Measurements from ENCODE around the gene VSTM2L.

Gene VSTM2L

GRCh38 chr20:37920270-37920669 is 17.3 kb downstream of the VSTM2L start:
- DNase-seq = no peak

DNA sequence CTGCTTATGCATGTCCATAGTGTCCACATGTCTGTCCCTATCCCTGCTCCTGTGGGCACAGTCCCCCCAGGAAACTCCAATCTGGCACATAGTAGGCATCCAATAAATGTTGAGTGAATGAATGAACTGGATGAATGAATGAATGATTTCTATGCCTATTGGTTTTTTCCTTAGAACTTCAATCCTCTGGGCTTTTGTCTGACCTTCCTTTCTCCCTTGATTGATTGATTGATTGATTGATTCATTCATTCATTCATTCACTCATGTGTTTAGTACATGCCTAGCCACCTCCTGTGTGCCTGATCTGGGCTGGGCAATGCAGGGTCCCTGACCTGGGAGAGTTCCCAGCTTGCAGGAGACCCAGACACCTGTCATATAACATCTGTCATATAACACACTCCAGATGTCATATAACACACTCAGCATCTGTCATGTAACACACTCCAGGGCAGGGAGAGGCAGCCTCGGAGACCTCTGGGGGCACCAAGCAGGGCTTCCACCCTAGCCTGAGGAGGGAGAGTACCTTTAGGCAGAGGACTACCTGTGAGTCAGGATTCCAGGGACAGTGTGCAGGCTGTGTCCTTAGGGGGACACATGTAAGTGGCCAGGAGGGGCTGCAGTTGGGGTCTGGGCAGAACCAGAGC is 17.9 kb downstream of the VSTM2L start:
- DNase-seq = no peak

DNA sequence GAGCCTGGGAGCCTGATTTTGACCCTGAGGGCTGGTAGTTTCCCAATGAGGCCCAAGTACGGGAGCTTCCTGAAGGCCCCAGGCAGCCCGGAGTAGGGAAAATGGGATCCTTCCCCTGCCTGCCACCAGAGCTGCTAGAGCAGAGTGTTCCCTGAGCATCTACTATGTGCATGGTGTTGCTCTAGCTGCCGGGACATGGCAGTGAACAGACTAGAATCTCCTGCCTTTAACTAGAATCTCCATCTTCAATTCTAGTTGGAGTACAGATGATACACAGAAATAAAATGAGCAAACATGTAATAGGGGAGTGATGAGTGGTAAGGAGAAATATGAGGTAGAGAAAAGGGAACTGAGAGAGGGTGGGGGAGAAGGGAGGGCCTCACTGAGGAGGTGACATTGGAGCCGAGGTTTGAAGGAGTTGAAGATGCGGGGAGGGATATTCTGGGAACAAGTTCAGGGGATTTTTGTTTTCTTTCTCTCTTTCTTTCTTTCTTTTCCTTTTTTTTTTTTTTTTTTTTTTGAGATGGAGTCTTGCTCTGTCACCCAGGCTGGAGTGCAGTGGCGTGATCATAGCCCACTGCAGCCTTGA is 18.5 kb downstream of the VSTM2L start:
- DNase-seq = no peak

DNA sequence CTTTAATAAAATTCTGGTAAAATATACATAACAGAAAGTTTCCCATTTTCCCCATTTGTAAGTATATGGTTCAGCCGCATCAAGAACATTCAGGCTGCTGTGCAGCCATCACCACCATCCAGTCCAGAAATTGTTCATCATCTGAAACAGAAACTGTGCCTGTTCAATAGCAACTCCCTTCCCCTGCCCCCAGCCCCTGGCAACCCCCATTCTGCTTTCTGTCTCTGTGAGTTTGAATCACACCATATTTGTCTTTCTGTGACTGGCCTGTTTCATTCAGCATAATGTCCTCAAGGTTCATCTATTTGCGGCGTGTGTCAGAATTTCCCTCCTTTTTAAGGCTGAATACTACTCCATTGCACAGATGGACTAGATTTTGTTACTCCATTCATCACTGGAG is 19.1 kb downstream of the VSTM2L start:
- DNase-seq = no peak

DNA sequence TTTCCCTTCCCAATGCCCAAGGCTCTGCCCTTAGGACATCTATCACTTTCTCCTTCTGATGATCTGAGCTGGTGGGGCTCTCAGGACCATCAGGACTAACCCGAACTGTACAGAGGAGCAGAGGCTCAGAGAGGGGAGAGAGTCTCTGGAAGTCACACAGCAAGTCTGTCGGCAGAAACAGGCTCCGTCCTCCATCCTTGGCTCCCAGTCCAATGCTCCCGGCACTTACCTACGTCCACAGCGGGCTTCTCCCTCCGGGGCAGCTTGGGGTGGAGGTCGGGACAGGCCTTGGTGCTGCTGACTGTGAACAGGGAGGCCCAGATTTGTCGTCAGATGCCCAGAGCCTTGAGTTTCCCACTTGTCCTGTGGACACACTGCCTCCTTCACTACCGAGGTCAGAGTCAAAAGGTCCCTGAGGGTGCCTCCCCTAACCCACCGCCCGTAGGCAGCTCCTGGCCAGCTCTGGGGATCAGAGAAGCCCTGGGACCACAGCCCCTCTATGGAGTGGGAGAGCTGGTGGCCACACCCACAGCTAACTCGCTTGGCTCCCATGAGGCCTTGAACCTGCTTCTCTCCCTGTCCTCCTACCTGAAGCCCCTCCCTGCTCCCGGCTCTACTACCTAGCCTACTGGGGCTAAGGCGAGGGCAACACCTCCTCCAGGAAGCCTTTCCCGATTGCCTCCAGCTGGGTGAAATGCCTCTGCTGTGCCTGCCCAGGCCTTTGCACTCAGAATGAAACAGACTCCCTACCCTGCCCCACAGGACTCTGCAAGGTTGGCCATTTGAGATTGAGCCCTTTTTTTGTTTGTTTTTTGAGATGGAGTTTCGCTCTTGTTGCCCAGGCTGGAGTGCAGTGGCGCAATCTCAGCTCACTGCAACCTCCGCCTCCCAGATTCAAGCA is 22.6 kb downstream of the VSTM2L start:
- no peak for DNase-seq

GRCh38 chr20:37926612-37927011 is 23.7 kb downstream of the VSTM2L start:
- no peak for DNase-seq

DNA sequence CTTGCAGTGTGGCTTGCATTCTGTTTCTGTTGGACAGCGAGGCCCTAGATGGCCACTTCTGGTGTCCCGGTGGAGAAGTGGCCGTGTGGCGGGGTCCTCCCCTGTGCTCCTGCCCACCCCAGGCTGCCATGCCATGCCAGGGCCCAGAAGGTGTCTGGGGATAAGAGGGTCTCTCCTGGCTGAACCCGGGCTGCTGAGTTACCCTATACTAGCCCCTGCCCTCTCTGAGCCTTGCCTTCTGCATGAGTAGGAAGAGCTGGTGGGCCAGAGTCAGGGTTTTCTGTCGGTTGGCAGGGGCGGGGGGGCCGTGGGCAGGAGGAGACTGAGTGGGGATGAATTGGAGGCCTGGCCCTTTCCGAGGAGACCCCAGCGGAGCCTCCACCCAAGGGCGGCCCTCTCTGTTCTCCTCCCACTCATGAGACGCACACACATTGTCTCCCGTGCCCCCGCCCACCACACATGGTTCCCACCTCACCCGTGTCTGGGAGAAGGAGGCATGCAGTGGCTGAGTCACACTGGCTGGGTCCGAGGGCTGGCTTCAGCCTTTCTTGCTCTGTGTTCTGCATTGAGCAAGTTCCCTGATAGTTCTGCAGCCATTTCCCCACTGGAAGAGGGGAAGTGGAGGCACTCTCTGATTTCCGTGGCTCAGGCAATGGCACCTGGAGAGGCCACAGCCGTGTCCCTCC is 24.6 kb downstream of the VSTM2L start:
- no peak for DNase-seq

- DNase-seq = no peak
These were observed 26.2 kb downstream of the VSTM2L start for GRCh38 chr20:37928996-37929682.

- DNase-seq = no peak
These were observed 26.7 kb downstream of the VSTM2L start for GRCh38 chr20:37929683-37930014.

DNA sequence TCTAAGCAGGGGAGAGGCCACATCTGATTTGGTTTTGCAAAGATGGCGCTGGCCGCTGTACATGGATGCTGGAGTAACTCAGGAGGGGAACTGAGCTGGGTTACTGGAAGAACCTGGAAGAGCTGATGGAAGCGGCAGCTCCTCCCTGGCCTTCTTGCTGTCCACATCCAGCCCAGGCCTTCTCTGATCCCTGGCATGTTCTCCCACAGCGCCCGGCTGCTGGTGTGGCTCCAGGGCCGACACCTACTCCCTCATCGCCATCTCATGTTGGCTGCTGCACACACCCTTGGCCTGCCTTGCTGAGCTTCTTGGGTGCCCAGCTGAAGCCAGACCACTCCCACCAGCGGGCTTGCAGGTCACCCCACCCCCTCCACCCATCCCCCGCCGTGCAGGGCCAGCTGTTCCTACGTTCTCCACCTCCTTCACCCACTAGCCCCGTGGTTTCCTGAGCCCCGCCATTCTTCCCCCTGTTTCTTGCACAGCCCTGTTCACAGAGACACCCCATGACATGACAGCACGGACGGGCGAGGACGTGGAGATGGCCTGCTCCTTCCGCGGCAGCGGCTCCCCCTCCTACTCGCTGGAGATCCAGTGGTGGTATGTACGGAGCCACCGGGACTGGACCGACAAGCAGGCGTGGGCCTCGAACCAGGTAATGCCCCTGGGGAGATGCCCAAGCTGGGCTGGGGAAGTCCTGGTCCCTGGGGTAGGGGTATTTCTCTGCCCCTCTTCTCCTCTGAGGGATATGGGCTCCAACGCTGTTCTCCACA is 28.4 kb downstream of the VSTM2L start:
- DNase-seq = no peak

DNA sequence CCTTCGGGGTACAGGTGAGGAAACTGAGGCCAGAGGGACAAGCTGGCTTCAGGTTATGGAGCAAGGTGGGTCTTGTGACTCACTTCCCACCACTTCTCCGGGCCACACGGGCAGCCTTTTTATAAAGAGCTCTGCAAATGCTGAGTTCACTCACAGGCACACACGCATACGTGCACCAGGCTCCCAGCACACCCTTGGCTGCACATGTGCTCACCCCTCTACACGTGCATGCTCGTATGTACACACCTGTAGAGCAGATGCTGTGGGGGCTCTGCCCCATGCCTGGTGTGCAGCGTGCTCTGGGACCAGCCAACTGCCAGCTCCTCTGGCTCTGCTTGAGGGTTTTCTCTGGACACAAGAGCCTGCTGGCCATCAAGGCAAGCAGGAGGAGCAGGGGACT is 29.1 kb downstream of the VSTM2L start:
- no peak for DNase-seq

GRCh38 chr20:37932919-37933318 is 30.0 kb downstream of the VSTM2L start:
- DNase-seq = no peak

GRCh38 chr20:37933786-37934633 is 31.1 kb downstream of the VSTM2L start:
- no peak for DNase-seq

GRCh38 chr20:37934634-37935375 is 31.9 kb downstream of the VSTM2L start:
- DNase-seq = no peak

DNA sequence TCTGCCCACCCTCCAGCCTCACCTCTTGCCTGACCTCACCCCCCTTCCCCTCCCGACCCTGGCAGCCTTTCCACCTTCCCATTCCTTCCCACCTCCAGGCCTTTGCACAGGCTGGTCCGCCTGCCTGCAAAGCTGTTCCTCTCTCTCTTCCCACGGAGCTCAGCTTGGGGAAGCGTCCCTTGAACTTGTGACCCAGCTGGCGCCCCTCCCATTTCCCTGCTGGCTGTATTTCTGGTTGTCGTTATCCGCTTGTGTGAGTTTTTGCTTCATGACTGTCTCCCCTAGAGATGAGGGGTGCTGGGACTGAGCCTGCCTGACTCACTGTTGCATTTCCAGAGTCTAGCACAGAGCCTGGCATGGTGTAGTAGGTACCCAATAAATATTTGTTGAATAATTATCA is 32.5 kb downstream of the VSTM2L start:
- DNase-seq = no peak

DNA sequence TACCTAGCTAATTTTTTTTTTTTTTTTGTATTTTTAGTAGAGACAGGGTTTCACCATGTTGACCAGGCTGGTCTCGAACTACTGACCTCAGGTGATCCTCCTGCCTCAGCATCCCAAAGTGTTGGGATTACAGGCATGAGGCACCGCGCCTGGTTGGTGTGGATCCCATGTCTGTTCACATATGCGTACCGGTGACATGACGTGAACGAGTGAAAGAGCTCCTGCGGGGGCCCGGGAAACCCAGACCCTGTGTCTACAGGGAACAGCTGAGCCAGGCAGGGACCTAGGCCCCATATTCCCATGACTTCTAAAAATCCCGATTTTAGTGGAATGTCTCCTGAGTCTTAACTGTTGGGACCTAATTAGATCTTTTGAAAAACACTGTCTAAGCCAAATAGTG is 33.1 kb downstream of the VSTM2L start:
- no peak for DNase-seq

GRCh38 chr20:37936451-37936850 is 33.5 kb downstream of the VSTM2L start:
- no peak for DNase-seq

- DNase-seq = no peak
These were observed 34.8 kb downstream of the VSTM2L start for GRCh38 chr20:37937686-37938085.

GRCh38 chr20:37938181-37938750 is 35.3 kb downstream of the VSTM2L start:
- DNase-seq = no peak

- DNase-seq = no peak
These were observed 36.0 kb downstream of the VSTM2L start for GRCh38 chr20:37938954-37939353.

Measured in fibroblast of skin of abdomen (primary cell).